IMR-90 (cell line): ENCODE data around the gene EXOC4. TPM values are rescaled to one million over a fixed set of nuclear protein-coding genes. Genes with fewer than 3 reads are reported as not detected.

Source experiments
- ATAC-seq: fragments of 200-7000 bp; cut with Tn5 transposase; 2 replicates; pipeline ENCODE4 v1.9.1; 2020; ENCODE audit warnings: low read depth, mild to moderate bottlenecking, moderate library complexity
- BruUV-seq: library from RNA; stranded (reverse); fragments of 400-500 nt; replicated peaks from 2 replicates; lab custom pipeline; 2021; lab: Mats Ljungman, UMichigan
- CTCF ChIA-PET: fragments of 300-600 bp; formaldehyde crosslinking; extraction: SDS; loops from one replicate; lab custom pipeline; 2021; ENCODE audit warnings: antibody characterized with exemption; lab: Yijun Ruan, JAX
- POLR2A ChIA-PET: fragments of 300-600 bp; sonication (Branson Sonifier 250); formaldehyde crosslinking; loops from one replicate; lab custom pipeline; 2022; ENCODE audit warnings: antibody characterized with exemption; ENCODE audit not compliant: unreplicated experiment; lab: Charles Lee
- DNase-seq: peaks from one replicate; pipeline ENCODE4 v3.0.0; 2013
- H2AFZ ChIP-seq: replicated peaks from 2 replicates; pipeline ENCODE3; 2013; ENCODE audit warnings: low read length, mild to moderate bottlenecking; ENCODE audit not compliant: poor library complexity
- H2AK5ac ChIP-seq: 2 replicates; pipeline ENCODE4 v1.6.1; 2013; ENCODE audit warnings: low read depth, low read length, inconsistent platforms
- H2AK9ac ChIP-seq: replicated peaks from 2 replicates; pipeline ENCODE3; 2013; ENCODE audit warnings: mild to moderate bottlenecking, low read depth, low read length, moderate library complexity; ENCODE audit not compliant: poor library complexity
- H2BK120ac ChIP-seq: 2 replicates; pipeline ENCODE4 v1.6.1; 2013; ENCODE audit warnings: low read depth, low read length, inconsistent platforms
- H2BK15ac ChIP-seq: 3 replicates; pipeline ENCODE4 v1.6.1; 2013; ENCODE audit warnings: low read depth, low read length, inconsistent platforms
- H2BK20ac ChIP-seq: 2 replicates; pipeline ENCODE4 v1.6.1; 2013; ENCODE audit warnings: low read depth, mild to moderate bottlenecking, inconsistent platforms, low read length, moderate library complexity
- H2BK5ac ChIP-seq: 2 replicates; pipeline ENCODE4 v1.6.1; 2013; ENCODE audit warnings: mild to moderate bottlenecking, low read depth, low read length, inconsistent platforms; ENCODE audit not compliant: poor library complexity, severe bottlenecking
- H3K14ac ChIP-seq: replicated peaks from 2 replicates; pipeline ENCODE4 v1.6.1; 2013; ENCODE audit warnings: low read depth, low read length, inconsistent platforms
- H3K18ac ChIP-seq: 2 replicates; pipeline ENCODE4 v1.6.1; 2013; ENCODE audit warnings: low read depth, low read length, control low read depth
- H3K23ac ChIP-seq: 2 replicates; pipeline ENCODE4 v1.6.1; 2013; ENCODE audit warnings: low read depth, low read length, inconsistent platforms
- H3K27ac ChIP-seq: 2 replicates; pipeline ENCODE4 v1.5.1; 2013; ENCODE audit warnings: mild to moderate bottlenecking, control low read depth, low read length; ENCODE audit not compliant: insufficient read depth
- H3K27me3 ChIP-seq: 2 replicates; pipeline ENCODE4 v1.6.1; 2013; ENCODE audit warnings: low read length; ENCODE audit not compliant: control insufficient read depth, insufficient read depth
- H3K36me3 ChIP-seq: 2 replicates; pipeline ENCODE4 v1.6.1; 2013; ENCODE audit warnings: low read length, mixed read lengths; ENCODE audit not compliant: control insufficient read depth, insufficient read depth
- H3K4ac ChIP-seq: 2 replicates; pipeline ENCODE4 v1.6.1; 2013; ENCODE audit warnings: low read depth, low read length, inconsistent platforms
- H3K4me1 ChIP-seq: 2 replicates; pipeline ENCODE4 v1.6.1; 2013; ENCODE audit warnings: low read length, mixed read lengths; ENCODE audit not compliant: control insufficient read depth, insufficient read depth
- H3K4me2 ChIP-seq: 2 replicates; pipeline ENCODE4 v1.6.1; 2013; ENCODE audit warnings: low read depth, mild to moderate bottlenecking, control low read depth, low read length, moderate library complexity
- H3K4me3 ChIP-seq: 2 replicates; pipeline ENCODE4 v1.5.1; 2013; ENCODE audit warnings: low read depth, mild to moderate bottlenecking, control low read depth, low read length, moderate library complexity; ENCODE audit not compliant: insufficient read depth
- H3K56ac ChIP-seq: 2 replicates; pipeline ENCODE4 v1.6.1; 2013; ENCODE audit warnings: low read length, inconsistent platforms; ENCODE audit not compliant: insufficient read depth; ENCODE audit errors: extremely low read depth
- H3K79me1 ChIP-seq, 2 experiments: 2 replicates each; pipeline ENCODE4 v1.6.1; 2013; ENCODE audit warnings: low read length in 2 of 2, inconsistent platforms in 1 of 2, low read depth in 1 of 2
- H3K9ac ChIP-seq: 2 replicates; pipeline ENCODE4 v1.6.1; 2013; ENCODE audit warnings: low read depth, low read length, control low read depth
- H3K9me1 ChIP-seq: 2 replicates; pipeline ENCODE4 v1.6.1; 2013; ENCODE audit warnings: low read length, inconsistent platforms; ENCODE audit not compliant: insufficient read depth
- H3K9me3 ChIP-seq: 2 replicates; pipeline ENCODE4 v1.6.1; 2013; ENCODE audit warnings: low read length; ENCODE audit not compliant: control insufficient read depth, insufficient read depth
- H4K20me1 ChIP-seq: 2 replicates; pipeline ENCODE4 v1.6.1; 2013; ENCODE audit warnings: low read length, inconsistent platforms; ENCODE audit not compliant: insufficient read depth
- H4K5ac ChIP-seq: 2 replicates; pipeline ENCODE4 v1.6.1; 2013; ENCODE audit warnings: mild to moderate bottlenecking, low read depth, low read length, control low read depth
- H4K8ac ChIP-seq, 2 experiments: 2 replicates each; pipeline ENCODE4 v1.6.1; 2013; ENCODE audit warnings: low read depth in 2 of 2, low read length in 2 of 2, control low read depth in 1 of 2, inconsistent platforms in 1 of 2
- H4K91ac ChIP-seq: 2 replicates; pipeline ENCODE4 v1.6.1; 2013; ENCODE audit warnings: low read depth, low read length, inconsistent platforms; ENCODE audit not compliant: insufficient read depth
- BHLHE40 ChIP-seq: fragments of 150-350 bp; IDR thresholded peaks from 2 replicates; pipeline ENCODE4 v1.6.1; 2016; ENCODE audit warnings: mild to moderate bottlenecking, low read depth, low read length
- CEBPB ChIP-seq: IDR thresholded peaks from 2 replicates; pipeline ENCODE4 v1.6.1; 2012; ENCODE audit warnings: low read depth, low read length, improper control_type of control experiment
- CHD1 ChIP-seq: IDR thresholded peaks from 2 replicates; pipeline ENCODE4 v1.6.1; 2012; ENCODE audit warnings: low read depth, low read length, improper control_type of control experiment
- FOS ChIP-seq: fragments of 150-350 bp; IDR thresholded peaks from 2 replicates; pipeline ENCODE4 v1.6.1; 2016; ENCODE audit warnings: low read depth, low read length
- MAFK ChIP-seq: IDR thresholded peaks from 2 replicates; pipeline ENCODE4 v1.6.1; 2012; ENCODE audit warnings: low read depth, low read length, improper control_type of control experiment
- MAZ ChIP-seq: IDR thresholded peaks from 2 replicates; pipeline ENCODE4 v1.6.1; 2012; ENCODE audit warnings: low read depth, mild to moderate bottlenecking, low read length, improper control_type of control experiment, moderate library complexity, borderline replicate concordance
- MXI1 ChIP-seq: IDR thresholded peaks from 2 replicates; pipeline ENCODE4 v1.6.1; 2012; ENCODE audit warnings: low read depth, mild to moderate bottlenecking, low read length, moderate library complexity, borderline replicate concordance
- NFE2L2 ChIP-seq: fragments of 150-350 bp; IDR thresholded peaks from 2 replicates; pipeline ENCODE4 v1.6.1; 2016; ENCODE audit warnings: low read depth, mild to moderate bottlenecking, low read length
- POLR2A ChIP-seq: IDR thresholded peaks from 2 replicates; pipeline ENCODE4 v1.6.1; 2012; ENCODE audit warnings: mild to moderate bottlenecking, low read depth, low read length
- RAD21 ChIP-seq: IDR thresholded peaks from 2 replicates; pipeline ENCODE4 v1.6.1; 2012; ENCODE audit warnings: low read length, improper control_type of control experiment
- RCOR1 ChIP-seq: IDR thresholded peaks from 2 replicates; pipeline ENCODE4 v1.6.1; 2012; ENCODE audit warnings: mild to moderate bottlenecking, low read length, improper control_type of control experiment; ENCODE audit not compliant: insufficient replicate concordance
- RFX5 ChIP-seq: IDR thresholded peaks from 2 replicates; pipeline ENCODE4 v1.8.0; 2012; ENCODE audit warnings: low read depth, mild to moderate bottlenecking, low read length, moderate library complexity
- SMC3 ChIP-seq: fragments of 150-350 bp; IDR thresholded peaks from 2 replicates; pipeline ENCODE4 v1.6.1; 2016; ENCODE audit warnings: low read depth, mild to moderate bottlenecking, antibody characterized with exemption, low read length, moderate library complexity
- WGBS, 2 experiments: methylation state at CpG; one replicate each; pipeline versions ENCODE4 v1.1.5 to v1.1.7; 2013; ENCODE audit warnings: missing lambda C conversion rate in 2 of 2; ENCODE audit not compliant: insufficient read length in 1 of 2; ENCODE audit errors: extremely low coverage in 2 of 2; 5-methylcytosine and 5-hydroxymethylcytosine counted together
- dilution Hi-C: fragments of 300-500 bp; cut with HindIII; formaldehyde crosslinking; loops from one replicate; pipeline ENCODE4 v1.14.3; 2018; ENCODE audit warnings: low sequenced_read_pairs; ENCODE audit not compliant: unreplicated experiment
- in situ Hi-C: fragments of 300-500 bp; cut with MboI; formaldehyde crosslinking; loops from 3 replicates; pipeline ENCODE4 v1.14.3; 2019; ENCODE audit warnings: low sequenced_read_pairs, inconsistent platforms, mixed read lengths
- intact Hi-C: fragments of 100-400 bp; cut with micrococcal nuclease; formaldehyde crosslinking; loops from 2 replicates; pipeline ENCODE4 v1.10.0; 2022
- polyA plus RNA-seq, 3 experiments: library from polyadenylated mRNA; depleted of rRNA; stranded (reverse); fragments of >200 nt; gene quantifications; 2 replicates each; pipeline ENCODE4 v1.2.3, GENCODE V29; 2012; ENCODE audit warnings: low replicate concordance in 1 of 3
- total RNA-seq: library from RNA; depleted of rRNA; stranded (reverse); fragments of >200 nt; gene quantifications from 2 replicates; pipeline ENCODE4 v1.2.3, GENCODE V29; 2012
- TF ChIP-seq, protein P1 (sequence below): conservative IDR thresholded peaks from 2 replicates; pipeline ENCODE4 v1.5.1; 2012; ENCODE audit warnings: mild to moderate bottlenecking, low read depth, low read length, improper control_type of control experiment
- TF ChIP-seq, protein P2 (sequence below): fragments of 150-350 bp; IDR thresholded peaks from 2 replicates; pipeline ENCODE4 v1.6.1; 2017; ENCODE audit warnings: mild to moderate bottlenecking, antibody characterized with exemption, low read length, low read depth
- TF ChIP-seq, protein P3 (sequence below): fragments of 150-350 bp; IDR thresholded peaks from 2 replicates; pipeline ENCODE4 v1.6.1; 2016; ENCODE audit warnings: low read depth, mild to moderate bottlenecking, low read length, moderate library complexity, borderline replicate concordance

EXOC4 gene
- total and polyA plus RNA-seq, 2 of the 4 experiments (the other 2 are of a cell fraction): 25.4 to 94.6 TPM

DNA sequence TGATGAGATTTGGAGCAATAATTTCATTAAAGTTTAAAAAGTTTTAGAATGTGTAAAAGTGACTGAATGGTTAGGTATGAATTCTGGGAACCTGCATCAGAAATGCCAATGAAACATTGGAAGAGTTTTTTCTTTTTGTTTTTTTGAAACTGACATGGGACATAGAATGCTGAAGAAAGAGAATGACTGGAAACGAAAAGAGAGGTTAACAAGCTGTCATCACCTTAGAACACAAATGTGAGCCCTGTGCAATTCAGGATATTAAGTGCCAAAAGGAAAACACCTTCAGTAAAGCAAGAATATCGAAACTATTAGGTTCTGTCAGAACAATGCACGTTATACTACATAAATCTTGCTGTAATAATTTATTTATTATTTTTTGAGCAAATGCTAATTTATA, 12.6 kb upstream of the EXOC4 start:
- DNase-seq: no peak

More for the DNA sequence above, 12.6 kb upstream of the EXOC4 start:
- H2BK5ac ChIP-seq: no peak overlapping the region
- H2AFZ ChIP-seq: no peak overlapping the region
- no peak overlapping the region for H3K18ac ChIP-seq
- no peak overlapping the region for H3K4ac ChIP-seq
- no peak overlapping the region for H3K23ac ChIP-seq
- H3K9me1 ChIP-seq: no peaks in the 10 kb centered on the region
- H4K8ac ChIP-seq: no peak overlapping the region
- no peak overlapping the region for H3K14ac ChIP-seq
- BruUV-seq: no TSS peak
- H3K36me3 ChIP-seq: no peaks in the 10 kb centered on the region
- no peak overlapping the region for H3K4me3 ChIP-seq
- intact Hi-C loops (no loop called here), dilution Hi-C loops (no loop called here), in situ Hi-C loops (no loop called here)
- no peak overlapping the region for H2AK5ac ChIP-seq
- CTCF ChIA-PET: no interaction called here
- no CpG with 5 or more reads among the region's 3 CpGs for WGBS, 2 experiments
- no peak for ATAC-seq
- H3K27me3 ChIP-seq: peaks cover 3% of the 10 kb centered on the region; the same call in 1 of the 2 replicates
- H3K27ac ChIP-seq: no peak overlapping the region
- no peaks in the 10 kb centered on the region for H4K20me1 ChIP-seq
- H3K9ac ChIP-seq: no peak overlapping the region
- no peak overlapping the region for H2BK15ac ChIP-seq
- H4K91ac ChIP-seq: no peak overlapping the region
- H4K5ac ChIP-seq: no peak overlapping the region
- TF ChIP-seq POLR2A (no peak), RFX5 (no peak), RAD21 (no peak), MAZ (no peak), BHLHE40 (no peak), FOS (no peak), RCOR1 (no peak), SMC3 (no peak), CHD1 (no peak), CEBPB (no peak), MXI1 (no peak), MAFK (no peak), NFE2L2 (no peak)
- TF ChIP-seq, protein P1, sequence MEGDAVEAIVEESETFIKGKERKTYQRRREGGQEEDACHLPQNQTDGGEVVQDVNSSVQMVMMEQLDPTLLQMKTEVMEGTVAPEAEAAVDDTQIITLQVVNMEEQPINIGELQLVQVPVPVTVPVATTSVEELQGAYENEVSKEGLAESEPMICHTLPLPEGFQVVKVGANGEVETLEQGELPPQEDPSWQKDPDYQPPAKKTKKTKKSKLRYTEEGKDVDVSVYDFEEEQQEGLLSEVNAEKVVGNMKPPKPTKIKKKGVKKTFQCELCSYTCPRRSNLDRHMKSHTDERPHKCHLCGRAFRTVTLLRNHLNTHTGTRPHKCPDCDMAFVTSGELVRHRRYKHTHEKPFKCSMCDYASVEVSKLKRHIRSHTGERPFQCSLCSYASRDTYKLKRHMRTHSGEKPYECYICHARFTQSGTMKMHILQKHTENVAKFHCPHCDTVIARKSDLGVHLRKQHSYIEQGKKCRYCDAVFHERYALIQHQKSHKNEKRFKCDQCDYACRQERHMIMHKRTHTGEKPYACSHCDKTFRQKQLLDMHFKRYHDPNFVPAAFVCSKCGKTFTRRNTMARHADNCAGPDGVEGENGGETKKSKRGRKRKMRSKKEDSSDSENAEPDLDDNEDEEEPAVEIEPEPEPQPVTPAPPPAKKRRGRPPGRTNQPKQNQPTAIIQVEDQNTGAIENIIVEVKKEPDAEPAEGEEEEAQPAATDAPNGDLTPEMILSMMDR: no peak
- TF ChIP-seq, protein P2, sequence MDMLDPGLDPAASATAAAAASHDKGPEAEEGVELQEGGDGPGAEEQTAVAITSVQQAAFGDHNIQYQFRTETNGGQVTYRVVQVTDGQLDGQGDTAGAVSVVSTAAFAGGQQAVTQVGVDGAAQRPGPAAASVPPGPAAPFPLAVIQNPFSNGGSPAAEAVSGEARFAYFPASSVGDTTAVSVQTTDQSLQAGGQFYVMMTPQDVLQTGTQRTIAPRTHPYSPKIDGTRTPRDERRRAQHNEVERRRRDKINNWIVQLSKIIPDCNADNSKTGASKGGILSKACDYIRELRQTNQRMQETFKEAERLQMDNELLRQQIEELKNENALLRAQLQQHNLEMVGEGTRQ: no peak
- TF ChIP-seq, protein P3, sequence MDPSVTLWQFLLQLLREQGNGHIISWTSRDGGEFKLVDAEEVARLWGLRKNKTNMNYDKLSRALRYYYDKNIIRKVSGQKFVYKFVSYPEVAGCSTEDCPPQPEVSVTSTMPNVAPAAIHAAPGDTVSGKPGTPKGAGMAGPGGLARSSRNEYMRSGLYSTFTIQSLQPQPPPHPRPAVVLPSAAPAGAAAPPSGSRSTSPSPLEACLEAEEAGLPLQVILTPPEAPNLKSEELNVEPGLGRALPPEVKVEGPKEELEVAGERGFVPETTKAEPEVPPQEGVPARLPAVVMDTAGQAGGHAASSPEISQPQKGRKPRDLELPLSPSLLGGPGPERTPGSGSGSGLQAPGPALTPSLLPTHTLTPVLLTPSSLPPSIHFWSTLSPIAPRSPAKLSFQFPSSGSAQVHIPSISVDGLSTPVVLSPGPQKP: no peak
- no peak overlapping the region for H3K4me2 ChIP-seq
- H3K4me1 ChIP-seq: no peaks in the 10 kb centered on the region
- no peak overlapping the region for H3K56ac ChIP-seq
- H2BK120ac ChIP-seq: no peak overlapping the region
- H2BK20ac ChIP-seq: no peak overlapping the region
- POLR2A ChIA-PET: no interaction called here
- H3K79me1 ChIP-seq: no peaks in the 10 kb centered on the region
- no peaks in the 10 kb centered on the region for H3K9me3 ChIP-seq
- no peak overlapping the region for H2AK9ac ChIP-seq
